Neural cell (in vitro differentiated cells): ENCODE measurements around the gene RALGPS1. TPM values are rescaled to one million over a fixed set of nuclear protein-coding genes. Genes with fewer than 3 reads are reported as not detected.
"Not testable (repeated sequence)": the region's sequence is repeated elsewhere in the genome, so short reads cannot be mapped to it uniquely, and the experiment has no call there.

Source experiments
- H2AFZ ChIP-seq: fragments of 200-600, 300-800 bp; sonication (generic), shearing (Covaris generic); 2 replicates; pipeline ENCODE4 v1.6.0; 2014; ENCODE audit warnings: low read depth, mild to moderate bottlenecking, antibody characterized with exemption, low read length, moderate library complexity
- H3F3A ChIP-seq: fragments of 200-600 bp; shearing (Covaris generic); 2 replicates; pipeline ENCODE4 v1.6.1; 2016; ENCODE audit warnings: mild to moderate bottlenecking, moderate library complexity, mixed read lengths, antibody characterized with exemption, low read length; ENCODE audit not compliant: insufficient read depth, poor library complexity, severe bottlenecking
- H3K27ac ChIP-seq: fragments of 200-600, 300-800 bp; sonication (generic), shearing (Covaris generic); 2 replicates; pipeline ENCODE4 v1.5.1; 2014; ENCODE audit warnings: mild to moderate bottlenecking, low read length, moderate library complexity
- H3K27me3 ChIP-seq: fragments of 300-800, 200-600 bp; sonication (generic), shearing (Covaris generic); 2 replicates; pipeline ENCODE4 v1.6.0; 2014; ENCODE audit warnings: mild to moderate bottlenecking, low read depth, low read length, moderate library complexity; ENCODE audit not compliant: insufficient read depth
- H3K36me3 ChIP-seq: fragments of 300-800, 200-600 bp; sonication (generic), shearing (Covaris generic); 2 replicates; pipeline ENCODE4 v1.5.1; 2014; ENCODE audit warnings: mild to moderate bottlenecking, antibody characterized with exemption, low read length, moderate library complexity; ENCODE audit not compliant: insufficient read depth
- H3K4me2 ChIP-seq: fragments of 300-800, 200-600 bp; sonication (generic), shearing (Covaris generic); 2 replicates; pipeline ENCODE4 v1.6.0; 2014; ENCODE audit warnings: mild to moderate bottlenecking, low read length
- H3K4me3 ChIP-seq: fragments of 300-800, 200-600 bp; sonication (generic), shearing (Covaris generic); 2 replicates; pipeline ENCODE4 v1.5.1; 2014; ENCODE audit warnings: mild to moderate bottlenecking, low read length, moderate library complexity
- H3K79me2 ChIP-seq: fragments of 200-600 bp; shearing (Covaris generic); replicated peaks from 2 replicates; pipeline ENCODE4 v1.6.0; 2014; ENCODE audit warnings: mild to moderate bottlenecking, low read length, moderate library complexity; ENCODE audit not compliant: insufficient read depth
- H3K9ac ChIP-seq: fragments of 300-800, 200-600 bp; sonication (generic), shearing (Covaris generic); 2 replicates; pipeline ENCODE4 v1.6.1; 2016; ENCODE audit warnings: mild to moderate bottlenecking, low read length, mixed read lengths
- H3K9me2 ChIP-seq: fragments of 200-600 bp; shearing (Covaris generic); 2 replicates; pipeline ENCODE4 v1.6.1; 2016; ENCODE audit warnings: mild to moderate bottlenecking, low read length, mixed read lengths; ENCODE audit not compliant: insufficient read depth
- H3K9me3 ChIP-seq: fragments of 200-600, 300-800 bp; sonication (generic), shearing (Covaris generic); 2 replicates; pipeline ENCODE4 v1.6.1; 2016; ENCODE audit warnings: mild to moderate bottlenecking, mixed run types, low read length, moderate library complexity, mixed read lengths
- H4K20me1 ChIP-seq: fragments of 200-600 bp; shearing (Covaris generic); 2 replicates; pipeline ENCODE4 v1.6.1; 2016; ENCODE audit warnings: mild to moderate bottlenecking, mixed run types; ENCODE audit not compliant: insufficient read depth
- CTCF ChIP-seq: fragments of 450-650 bp; IDR thresholded peaks from 2 replicates; pipeline ENCODE4 v1.5.1; 2014; ENCODE audit warnings: antibody characterized with exemption, mild to moderate bottlenecking, moderate library complexity; ENCODE audit not compliant: poor library complexity, severe bottlenecking
- EP300 ChIP-seq: fragments of 450-650 bp; conservative IDR thresholded peaks from 2 replicates; pipeline ENCODE4 v1.6.1; 2014; ENCODE audit warnings: antibody characterized with exemption, mild to moderate bottlenecking, moderate library complexity; ENCODE audit not compliant: poor library complexity, severe bottlenecking
- MXI1 ChIP-seq: fragments of 450-650 bp; conservative IDR thresholded peaks from 2 replicates; pipeline ENCODE4 v1.6.1; 2014; ENCODE audit warnings: antibody characterized with exemption, mild to moderate bottlenecking; ENCODE audit not compliant: poor library complexity, severe bottlenecking
- POLR2AphosphoS5 ChIP-seq: IDR thresholded peaks from 2 replicates; pipeline ENCODE4 v1.6.1; 2012
- RAD21 ChIP-seq: fragments of 450-650 bp; conservative IDR thresholded peaks from 2 replicates; pipeline ENCODE4 v1.6.1; 2014; ENCODE audit warnings: antibody characterized with exemption, mild to moderate bottlenecking, moderate library complexity
- REST ChIP-seq: IDR thresholded peaks from 2 replicates; pipeline ENCODE4 v1.6.1; 2012; ENCODE audit warnings: borderline replicate concordance
- SMC3 ChIP-seq: fragments of 450-650 bp; conservative IDR thresholded peaks from 2 replicates; pipeline ENCODE4 v1.6.1; 2014; ENCODE audit warnings: antibody characterized with exemption, mild to moderate bottlenecking, moderate library complexity; ENCODE audit not compliant: poor library complexity
- TAF1 ChIP-seq: IDR thresholded peaks from 2 replicates; pipeline ENCODE4 v1.6.1; 2012; ENCODE audit warnings: low read depth
- polyA plus RNA-seq: library from polyadenylated mRNA; depleted of rRNA; stranded (reverse); fragments of >200 nt; gene quantifications from 2 replicates; pipeline ENCODE4 v1.2.3, GENCODE V29; 2014

Gene RALGPS1
- polyA plus RNA-seq, 1 donor from 2014 or later: 37.1 TPM

- Histone ChIP-seq H3K4me2 (no peak overlapping the region), H3K27ac (no peak overlapping the region), H3K79me2 (no peaks in the 10 kb centered on the region), H3K9me2 (no peaks in the 10 kb centered on the region), H3F3A (no peaks in the 10 kb centered on the region), H3K4me3 (no peak overlapping the region), H3K36me3 (no peaks in the 10 kb centered on the region), H3K9me3 (no peaks in the 10 kb centered on the region), H2AFZ (no peak overlapping the region), H3K9ac (no peak overlapping the region), H3K27me3 (no peaks in the 10 kb centered on the region), H4K20me1 (no peaks in the 10 kb centered on the region)
- no peak for TF ChIP-seq REST
- TF ChIP-seq MXI1: no peak
- no peak for TF ChIP-seq TAF1
- TF ChIP-seq CTCF: no peak
- no peak for TF ChIP-seq POLR2AphosphoS5
Observed at GRCh38 chr9:127144670-127145445, 230.3 kb downstream of the RALGPS1 start.

GRCh38 chr9:127146841-127147240 is 232.3 kb downstream of the RALGPS1 start:
- H2AFZ ChIP-seq, H3K9ac ChIP-seq, H3K4me2 ChIP-seq, H3K79me2 ChIP-seq, H3K27me3 ChIP-seq, H3K36me3 ChIP-seq, H3F3A ChIP-seq, H3K9me3 ChIP-seq, H3K4me3 ChIP-seq, H3K27ac ChIP-seq, H3K9me2 ChIP-seq, H4K20me1 ChIP-seq: not testable (repeated sequence)

GRCh38 chr9:127147251-127147650 is 232.7 kb downstream of the RALGPS1 start:
- H3K4me3 ChIP-seq: no peak overlapping the region

More at GRCh38 chr9:127147251-127147650, 232.7 kb downstream of the RALGPS1 start:
- H3K27ac ChIP-seq: no peak overlapping the region
- no peaks in the 10 kb centered on the region for H3K36me3 ChIP-seq
- H3K9ac ChIP-seq: no peak overlapping the region
- no peaks in the 10 kb centered on the region for H3F3A ChIP-seq
- H3K9me2 ChIP-seq: no peaks in the 10 kb centered on the region
- no peaks in the 10 kb centered on the region for H3K9me3 ChIP-seq
- TF ChIP-seq POLR2AphosphoS5: no peak
- TF ChIP-seq EP300: no peak
- TF ChIP-seq REST: no peak
- TF ChIP-seq TAF1: no peak
- TF ChIP-seq RAD21: no peak
- TF ChIP-seq SMC3: no peak
- TF ChIP-seq CTCF: no peak
- H3K27me3 ChIP-seq: no peaks in the 10 kb centered on the region
- no peaks in the 10 kb centered on the region for H4K20me1 ChIP-seq
- H3K4me2 ChIP-seq: no peak overlapping the region
- no peak overlapping the region for H2AFZ ChIP-seq
- H3K79me2 ChIP-seq: no peaks in the 10 kb centered on the region
